B cell (primary cell): Measurements from ENCODE around the gene TRIM40.

Experiments
- EZH2 ChIP-seq: IDR thresholded peaks from 2 replicates; pipeline ENCODE4 v1.6.1; 2012; ENCODE audit warnings: borderline replicate concordance, low read depth, mild to moderate bottlenecking, moderate library complexity, low read length; ENCODE audit not compliant: insufficient read depth, poor library complexity, severe bottlenecking
- TF ChIP-seq, protein P1 (sequence below): fragments of 200-600 bp; IDR thresholded peaks from one replicate; pipeline ENCODE4 v1.8.0; 2022; ENCODE audit warnings: antibody characterized with exemption, mild to moderate bottlenecking

DNA sequence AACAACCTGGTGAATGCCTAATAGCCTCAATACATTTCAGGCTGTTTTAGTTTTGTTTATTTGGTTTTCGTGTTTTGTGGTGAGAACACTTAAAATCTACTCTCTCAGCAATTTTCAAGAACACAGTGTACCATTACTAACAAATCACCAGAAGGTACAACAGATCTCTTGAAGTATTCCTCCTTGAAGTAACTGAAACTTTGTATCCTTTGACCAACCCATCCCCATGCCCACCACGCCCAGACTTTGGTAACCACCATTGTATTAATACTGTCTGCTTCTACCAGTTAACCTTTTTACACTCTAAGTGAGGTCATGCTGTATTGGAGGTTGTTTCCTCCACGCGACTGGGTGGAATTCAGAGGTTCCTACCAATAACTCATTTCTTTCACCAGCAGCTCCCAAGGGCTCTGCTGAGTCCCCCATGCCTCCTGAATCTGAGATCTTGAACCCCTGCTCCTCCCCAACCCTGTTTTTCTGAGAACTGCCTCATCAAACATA lies 5.7 kb upstream of the TRIM40 start:
- TF ChIP-seq EZH2, result no peak
- TF ChIP-seq, protein P1, sequence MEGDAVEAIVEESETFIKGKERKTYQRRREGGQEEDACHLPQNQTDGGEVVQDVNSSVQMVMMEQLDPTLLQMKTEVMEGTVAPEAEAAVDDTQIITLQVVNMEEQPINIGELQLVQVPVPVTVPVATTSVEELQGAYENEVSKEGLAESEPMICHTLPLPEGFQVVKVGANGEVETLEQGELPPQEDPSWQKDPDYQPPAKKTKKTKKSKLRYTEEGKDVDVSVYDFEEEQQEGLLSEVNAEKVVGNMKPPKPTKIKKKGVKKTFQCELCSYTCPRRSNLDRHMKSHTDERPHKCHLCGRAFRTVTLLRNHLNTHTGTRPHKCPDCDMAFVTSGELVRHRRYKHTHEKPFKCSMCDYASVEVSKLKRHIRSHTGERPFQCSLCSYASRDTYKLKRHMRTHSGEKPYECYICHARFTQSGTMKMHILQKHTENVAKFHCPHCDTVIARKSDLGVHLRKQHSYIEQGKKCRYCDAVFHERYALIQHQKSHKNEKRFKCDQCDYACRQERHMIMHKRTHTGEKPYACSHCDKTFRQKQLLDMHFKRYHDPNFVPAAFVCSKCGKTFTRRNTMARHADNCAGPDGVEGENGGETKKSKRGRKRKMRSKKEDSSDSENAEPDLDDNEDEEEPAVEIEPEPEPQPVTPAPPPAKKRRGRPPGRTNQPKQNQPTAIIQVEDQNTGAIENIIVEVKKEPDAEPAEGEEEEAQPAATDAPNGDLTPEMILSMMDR, result no peak
